NK-92 treated with Interleukin-12 subunit alpha and Interleukin-12 subunit beta, amount 100 ng/mL, for 24 hours (cell line): ENCODE measurements around the gene PLA2G5.

Experiments used
- DNase-seq: peaks from one replicate; lab custom pipeline; 2025; lab: John Stamatoyannopoulos, UW

Gene PLA2G5

GRCh38 chr1:20090119-20090518 is 20.1 kb downstream of the PLA2G5 start:
- DNase-seq = no peak

GRCh38 chr1:20090641-20091040 is 20.6 kb downstream of the PLA2G5 start:
- no peak for DNase-seq

GRCh38 chr1:20093303-20093702 is 23.3 kb downstream of the PLA2G5 start:
- no peak for DNase-seq

- DNase-seq = no peak
These were observed 24.0 kb downstream of the PLA2G5 start for GRCh38 chr1:20093940-20094391.

DNA sequence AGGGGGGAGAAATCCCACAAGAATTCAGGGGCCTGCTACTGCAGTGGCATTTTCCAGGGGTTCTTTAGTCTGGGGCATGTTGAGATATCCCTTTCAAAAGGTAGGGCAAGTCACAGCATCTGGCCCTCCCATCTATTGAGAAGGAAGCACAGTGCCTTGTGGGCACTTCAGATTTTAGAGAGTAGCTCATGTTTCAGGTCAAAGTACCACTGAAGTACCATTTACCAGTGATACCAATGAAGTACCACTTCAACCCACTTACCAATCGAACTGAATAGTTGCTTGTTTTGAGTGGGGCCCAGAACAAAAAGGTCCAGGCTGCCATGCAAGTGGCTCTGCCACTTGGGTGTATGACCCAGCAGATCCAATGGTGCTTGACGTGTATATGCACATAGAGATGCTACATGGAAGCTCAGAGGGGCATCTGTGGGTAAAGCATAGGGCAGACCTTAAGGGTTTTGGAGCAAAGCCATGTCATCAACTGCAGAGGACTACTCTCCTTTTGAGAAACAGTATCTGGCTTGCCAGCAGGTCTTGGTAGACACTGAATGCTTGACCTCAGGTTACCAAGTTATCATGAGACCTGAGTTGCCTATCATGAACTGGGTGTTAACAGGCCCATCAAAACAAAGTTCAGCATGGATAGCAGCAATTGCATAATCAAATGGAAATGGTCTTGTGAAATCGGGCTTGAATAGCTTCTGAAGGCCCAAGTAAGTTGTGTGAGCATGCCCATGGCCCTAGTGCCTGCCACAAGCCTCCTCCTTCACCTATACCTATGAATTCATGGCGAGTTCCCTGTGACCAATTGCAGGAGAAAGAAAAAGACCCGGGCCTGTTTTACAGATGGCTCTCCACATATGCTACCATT is 25.8 kb downstream of the PLA2G5 start:
- DNase-seq = no peak

DNA sequence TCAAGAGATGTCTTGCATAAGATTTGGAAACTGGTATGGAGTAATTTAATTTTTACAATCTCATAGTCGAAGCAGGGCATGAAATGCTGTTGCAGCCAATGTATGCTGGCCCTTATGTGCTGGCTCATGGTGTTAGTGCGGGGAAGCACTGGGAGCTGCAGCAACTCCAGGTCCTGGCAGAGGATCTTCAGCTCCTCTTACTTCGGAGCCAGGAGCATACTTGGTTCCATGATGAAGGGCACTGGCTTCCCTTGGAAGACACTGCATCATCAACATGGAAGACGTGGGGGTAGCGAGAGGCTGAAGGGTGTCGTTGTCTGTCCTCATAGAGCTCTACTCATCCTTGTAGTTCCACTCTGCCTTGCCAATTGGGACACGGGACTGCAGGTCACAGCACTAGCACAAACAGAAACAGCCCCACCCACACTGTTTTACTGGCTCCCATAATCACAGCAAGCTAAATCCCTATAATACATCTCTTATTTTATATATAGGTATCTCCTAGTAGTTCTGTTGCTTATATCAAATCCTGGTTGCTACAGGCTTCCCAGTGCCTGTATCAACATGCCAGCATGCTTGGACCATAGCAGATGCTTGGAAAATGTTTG is 26.9 kb downstream of the PLA2G5 start:
- DNase-seq = no peak

GRCh38 chr1:20099533-20099932 is 29.5 kb downstream of the PLA2G5 start:
- no peak for DNase-seq

DNA sequence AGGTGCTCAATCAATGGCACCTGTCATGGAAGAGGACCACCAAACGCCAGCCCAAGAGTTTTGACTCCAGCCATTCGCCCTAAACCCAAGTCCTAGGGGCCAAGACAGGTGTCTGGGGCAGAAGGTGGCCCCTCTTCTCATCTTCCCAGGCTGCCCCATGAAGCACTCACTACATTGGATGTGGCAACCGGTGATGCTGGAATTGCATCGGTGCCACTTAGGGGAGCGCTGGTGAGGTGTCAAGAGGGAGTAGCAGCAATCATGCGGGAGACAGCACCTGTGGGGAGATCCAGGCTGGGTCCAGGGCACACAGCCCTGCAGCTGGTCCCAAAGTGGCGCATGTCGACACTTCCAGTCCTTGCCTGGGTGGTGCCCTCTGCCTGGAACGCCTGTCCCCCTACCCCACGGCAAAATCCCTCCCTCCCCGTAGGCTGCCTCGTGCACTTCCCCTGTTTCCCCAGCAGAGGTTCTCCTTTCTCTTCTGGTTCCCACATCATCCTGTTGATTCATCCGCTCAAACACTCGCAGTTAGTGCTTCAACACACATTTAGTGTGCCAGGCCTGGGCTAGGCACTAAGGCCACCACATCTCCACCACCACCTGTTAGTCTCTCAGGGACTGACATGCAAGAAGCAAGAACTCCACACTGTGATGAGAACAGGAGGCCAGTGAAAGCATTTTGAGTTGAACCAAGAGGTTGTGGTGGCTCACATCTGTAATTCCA is 30.8 kb downstream of the PLA2G5 start:
- DNase-seq = no peak

DNA sequence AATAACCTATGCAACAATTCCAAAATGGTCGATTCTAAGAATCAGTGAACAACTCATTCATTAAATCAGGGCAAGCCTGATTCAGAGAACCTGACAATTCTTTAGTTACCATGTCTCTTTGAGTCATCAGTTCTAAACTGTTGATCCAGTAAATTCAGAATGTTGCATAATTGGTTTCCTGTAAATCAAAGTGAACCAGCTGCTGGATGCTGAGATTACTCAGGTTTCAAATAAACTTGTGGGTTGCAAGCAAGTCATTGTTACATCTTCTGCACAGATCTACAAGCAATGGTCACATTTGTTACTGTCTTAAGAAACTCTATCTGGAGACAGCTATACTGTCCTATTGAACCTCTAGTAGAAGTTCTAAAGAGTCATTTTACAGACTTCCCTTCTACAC is 32.9 kb downstream of the PLA2G5 start:
- no peak for DNase-seq

GRCh38 chr1:20105856-20106255 is 35.9 kb downstream of the PLA2G5 start:
- no peak for DNase-seq

- DNase-seq = no peak
These were observed 37.4 kb downstream of the PLA2G5 start for GRCh38 chr1:20107351-20107750.

DNA sequence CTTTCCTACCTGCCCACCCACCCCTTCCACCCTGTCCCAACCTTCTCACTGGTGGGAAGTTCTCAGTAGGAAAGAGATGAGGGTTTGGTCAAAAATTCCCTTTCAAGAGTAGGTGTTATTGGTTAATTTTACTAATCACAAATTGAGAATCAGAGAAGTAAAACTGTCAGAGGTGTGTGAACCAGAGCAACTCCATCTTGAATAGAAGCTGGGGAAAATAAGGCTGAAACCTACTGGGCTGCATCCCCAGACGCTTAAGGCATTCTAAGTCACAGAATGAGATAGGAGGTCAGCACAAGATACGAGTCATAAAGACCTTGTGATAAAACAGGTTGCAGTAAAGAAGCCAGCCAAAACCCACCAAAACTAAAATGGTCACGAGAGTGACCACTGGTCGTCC is 37.8 kb downstream of the PLA2G5 start:
- DNase-seq = no peak

- no peak for DNase-seq
These were observed 38.6 kb downstream of the PLA2G5 start for GRCh38 chr1:20108366-20109123.

GRCh38 chr1:20109223-20109856 is 39.3 kb downstream of the PLA2G5 start:
- DNase-seq = no peak

GRCh38 chr1:20110679-20111078 is 40.7 kb downstream of the PLA2G5 start:
- no peak for DNase-seq

GRCh38 chr1:20111452-20111851 is 41.5 kb downstream of the PLA2G5 start:
- no peak for DNase-seq

DNA sequence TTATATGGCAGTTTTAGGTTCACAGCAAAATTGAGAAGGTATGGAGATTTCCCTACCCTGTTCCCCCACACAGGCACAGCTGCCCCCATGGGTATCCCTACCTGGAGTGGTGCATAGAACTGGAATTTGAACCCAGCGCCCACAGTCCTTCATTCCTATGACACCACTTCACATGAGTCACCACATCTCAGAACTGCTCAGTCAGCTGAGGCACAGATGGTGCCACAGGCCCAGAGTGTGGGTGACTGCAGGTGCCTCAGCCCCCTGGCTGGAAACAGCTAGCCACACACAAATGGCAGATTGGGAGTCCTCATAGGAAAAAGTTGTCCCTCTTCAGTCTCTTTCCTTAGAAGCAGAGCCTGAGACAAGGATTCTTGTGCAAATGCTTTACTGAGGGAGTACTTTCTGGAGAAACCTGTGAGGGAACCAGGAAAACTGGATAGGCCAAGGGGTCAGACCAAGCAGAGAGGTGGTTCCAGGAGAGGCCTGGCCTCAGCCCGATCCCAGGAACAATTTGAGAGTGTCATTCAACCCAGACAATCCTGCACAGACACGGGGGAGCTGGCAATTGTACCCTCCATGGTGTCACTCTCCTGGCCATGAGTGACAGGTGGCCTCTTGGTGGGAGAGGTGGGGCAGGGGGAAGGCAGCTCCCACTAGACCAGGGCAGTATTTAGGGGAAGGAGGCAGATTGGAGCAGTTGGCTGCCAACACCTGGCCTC is 42.4 kb downstream of the PLA2G5 start:
- DNase-seq = no peak

DNA sequence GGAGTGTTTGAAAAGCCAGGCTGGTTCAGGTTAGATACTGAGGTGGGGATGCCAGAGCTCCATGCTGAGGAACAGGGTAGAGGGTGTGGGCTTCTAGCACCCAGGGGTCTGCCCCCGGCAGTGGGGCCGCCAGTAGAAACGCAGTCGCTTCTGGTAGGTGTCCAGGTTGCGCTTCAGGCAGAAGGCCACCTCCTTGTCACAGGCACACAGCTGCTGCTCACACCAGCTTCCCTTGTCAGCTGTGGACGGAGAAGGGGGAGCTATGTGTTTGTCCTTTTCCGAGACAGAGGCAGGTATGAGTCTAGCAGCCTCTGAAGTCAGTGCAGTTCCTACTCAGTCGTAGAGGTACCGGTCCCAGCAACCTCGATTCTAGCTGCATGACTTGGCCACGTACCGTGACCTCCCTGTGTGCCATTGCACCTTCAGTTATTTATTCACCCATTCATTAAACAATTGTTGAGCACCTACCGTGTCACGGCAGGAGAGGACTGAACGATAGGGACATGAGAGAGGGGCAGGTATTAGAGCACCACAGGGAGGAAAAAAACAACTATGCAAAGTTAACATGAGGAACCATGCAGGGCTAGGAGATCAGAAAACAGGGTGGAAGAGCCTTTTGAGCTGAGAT is 44.1 kb downstream of the PLA2G5 start:
- no peak for DNase-seq

DNA sequence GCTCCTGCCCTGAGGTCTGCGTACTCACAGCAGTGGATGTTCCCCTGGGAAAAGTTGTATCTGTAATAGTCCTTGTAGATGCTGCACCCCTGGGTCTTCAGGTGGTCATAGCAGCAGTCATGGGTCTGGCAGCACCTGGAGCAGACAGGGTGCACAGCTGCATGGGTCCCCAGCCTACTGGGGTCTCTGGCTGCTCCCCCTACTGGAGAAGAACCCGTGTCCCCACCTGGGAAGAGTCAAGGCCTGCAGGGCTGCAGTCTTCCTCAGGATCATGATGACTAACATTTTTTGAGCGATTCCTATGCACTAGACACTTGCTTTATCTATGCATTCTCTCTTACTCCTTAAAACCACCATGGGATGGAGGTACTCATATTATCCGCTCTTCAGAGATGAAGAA is 45.5 kb downstream of the PLA2G5 start:
- no peak for DNase-seq

DNA sequence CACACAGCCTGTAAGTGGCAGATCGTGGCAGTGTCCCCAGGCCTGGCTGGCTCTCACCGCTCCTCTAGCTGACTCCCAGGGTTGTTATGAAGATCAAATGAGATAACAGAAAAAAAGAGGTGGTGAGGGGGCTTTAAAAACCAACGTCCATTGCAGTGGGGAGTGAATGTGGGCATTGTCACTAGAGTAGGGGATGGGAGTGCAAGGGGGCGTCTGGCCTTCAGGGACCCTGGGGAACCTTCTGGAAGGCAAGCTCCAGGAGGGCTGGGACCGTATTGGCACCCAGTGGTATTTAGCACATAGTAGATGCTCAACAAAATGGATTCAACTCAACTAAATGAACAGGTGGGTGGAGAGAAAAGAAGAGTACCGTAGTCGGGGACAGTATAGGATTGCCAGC is 45.9 kb downstream of the PLA2G5 start:
- no peak for DNase-seq

GRCh38 chr1:20117236-20117635 is 47.2 kb downstream of the PLA2G5 start:
- no peak for DNase-seq
